Upper lobe of left lung (tissue), 4 donors: Measurements from ENCODE around the gene BRINP2.

Source experiments
- EP300 ChIP-seq, 4 donors: sonication (generic); formaldehyde crosslinking; IDR thresholded peaks; one replicate each; pipeline ENCODE4 v1.5.1; 2017; ENCODE audit warnings: antibody characterized with exemption in 4 of 4, control low read depth in 2 of 4
- TF ChIP-seq, protein P1 (sequence below), 6 experiments: fragments of 450-650 bp in 4 of 6; fragments of 200-600 bp in 2 of 6; sonication (generic) in 2 of 6; IDR thresholded peaks; one replicate each; pipeline ENCODE4 v1.5.1; 2016 to 2019; ENCODE audit warnings: antibody characterized with exemption in 6 of 6

DNA sequence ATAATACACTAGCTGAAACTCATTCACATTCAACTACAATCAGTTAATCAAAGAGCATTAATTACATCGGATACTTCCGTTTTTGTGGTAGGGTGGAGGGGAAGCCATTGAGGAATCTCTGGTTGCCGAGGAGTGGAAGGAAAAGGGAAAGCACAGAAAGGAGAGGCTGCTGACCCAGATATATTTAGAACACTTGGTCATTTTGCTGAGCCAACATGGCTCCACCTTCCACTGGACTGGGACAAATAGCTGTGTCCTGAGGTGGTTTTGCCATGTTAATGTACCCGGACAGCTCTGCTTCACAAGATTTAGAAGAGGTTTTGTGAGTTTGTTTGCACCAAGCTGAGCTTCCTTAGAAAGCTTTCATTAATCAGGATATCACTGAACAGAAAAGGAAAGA is 32.4 kb upstream of the BRINP2 start:
- TF ChIP-seq, protein P1, sequence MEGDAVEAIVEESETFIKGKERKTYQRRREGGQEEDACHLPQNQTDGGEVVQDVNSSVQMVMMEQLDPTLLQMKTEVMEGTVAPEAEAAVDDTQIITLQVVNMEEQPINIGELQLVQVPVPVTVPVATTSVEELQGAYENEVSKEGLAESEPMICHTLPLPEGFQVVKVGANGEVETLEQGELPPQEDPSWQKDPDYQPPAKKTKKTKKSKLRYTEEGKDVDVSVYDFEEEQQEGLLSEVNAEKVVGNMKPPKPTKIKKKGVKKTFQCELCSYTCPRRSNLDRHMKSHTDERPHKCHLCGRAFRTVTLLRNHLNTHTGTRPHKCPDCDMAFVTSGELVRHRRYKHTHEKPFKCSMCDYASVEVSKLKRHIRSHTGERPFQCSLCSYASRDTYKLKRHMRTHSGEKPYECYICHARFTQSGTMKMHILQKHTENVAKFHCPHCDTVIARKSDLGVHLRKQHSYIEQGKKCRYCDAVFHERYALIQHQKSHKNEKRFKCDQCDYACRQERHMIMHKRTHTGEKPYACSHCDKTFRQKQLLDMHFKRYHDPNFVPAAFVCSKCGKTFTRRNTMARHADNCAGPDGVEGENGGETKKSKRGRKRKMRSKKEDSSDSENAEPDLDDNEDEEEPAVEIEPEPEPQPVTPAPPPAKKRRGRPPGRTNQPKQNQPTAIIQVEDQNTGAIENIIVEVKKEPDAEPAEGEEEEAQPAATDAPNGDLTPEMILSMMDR (IDR thresholded peaks at IDR 0.05): no peak
- no peak for TF ChIP-seq EP300 (IDR thresholded peaks at IDR 0.05)
